Non-pigmented ciliary epithelial cell (primary cell): ENCODE data around the gene TMEM217.

Source experiments
- DNase-seq: peaks from one replicate; pipeline ENCODE4 v3.0.0-alpha.2; 2010; ENCODE audit warnings: low read depth

Gene TMEM217

GRCh38 chr6:37180075-37180474 lies 77.9 kb downstream of the TMEM217 start:
- DNase-seq: no peak

- DNase-seq: no peak
These were observed 79.9 kb downstream of the TMEM217 start for GRCh38 chr6:37177935-37178517.

DNA sequence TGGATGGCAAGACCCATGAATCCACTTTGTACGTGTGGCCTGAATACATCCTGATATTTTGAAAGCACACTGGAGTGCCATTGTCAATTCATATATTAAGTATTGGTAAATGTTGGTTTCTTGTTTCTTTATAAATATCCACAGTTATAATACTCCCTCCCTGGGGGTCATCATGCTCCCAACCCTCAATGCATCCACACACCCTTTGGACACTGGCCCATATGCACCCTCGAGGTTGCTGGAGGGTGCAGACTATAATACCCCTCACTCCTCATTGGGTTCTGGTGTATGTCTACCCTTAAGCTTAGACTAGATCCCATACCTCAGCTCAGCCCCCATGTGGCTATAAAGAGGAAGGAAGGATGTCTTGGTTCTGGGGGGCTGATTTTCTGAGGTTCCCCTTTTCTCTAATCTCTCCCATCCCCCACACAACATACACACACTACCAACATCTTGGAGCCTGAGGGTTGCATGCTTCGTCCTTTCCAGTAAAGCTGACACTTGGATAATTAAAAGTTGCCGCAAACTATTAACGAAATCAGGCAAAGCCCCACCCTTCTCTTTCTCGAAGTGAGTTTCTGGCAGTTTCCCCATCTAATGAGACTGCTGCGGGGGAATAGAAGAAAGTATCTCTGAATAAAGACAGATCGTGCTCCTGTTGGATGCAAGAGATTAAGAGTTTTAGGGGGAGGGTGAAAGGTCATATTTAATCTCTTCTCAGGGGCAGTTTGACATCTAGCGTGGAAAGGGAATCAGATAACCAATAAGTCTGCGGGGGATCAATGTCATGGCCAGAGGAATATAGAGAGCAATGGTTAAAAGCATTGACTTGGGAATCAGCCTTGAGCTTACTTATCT lies 80.6 kb downstream of the TMEM217 start:
- DNase-seq: no peak

GRCh38 chr6:37176268-37177076 lies 81.5 kb downstream of the TMEM217 start:
- no peak for DNase-seq

DNA sequence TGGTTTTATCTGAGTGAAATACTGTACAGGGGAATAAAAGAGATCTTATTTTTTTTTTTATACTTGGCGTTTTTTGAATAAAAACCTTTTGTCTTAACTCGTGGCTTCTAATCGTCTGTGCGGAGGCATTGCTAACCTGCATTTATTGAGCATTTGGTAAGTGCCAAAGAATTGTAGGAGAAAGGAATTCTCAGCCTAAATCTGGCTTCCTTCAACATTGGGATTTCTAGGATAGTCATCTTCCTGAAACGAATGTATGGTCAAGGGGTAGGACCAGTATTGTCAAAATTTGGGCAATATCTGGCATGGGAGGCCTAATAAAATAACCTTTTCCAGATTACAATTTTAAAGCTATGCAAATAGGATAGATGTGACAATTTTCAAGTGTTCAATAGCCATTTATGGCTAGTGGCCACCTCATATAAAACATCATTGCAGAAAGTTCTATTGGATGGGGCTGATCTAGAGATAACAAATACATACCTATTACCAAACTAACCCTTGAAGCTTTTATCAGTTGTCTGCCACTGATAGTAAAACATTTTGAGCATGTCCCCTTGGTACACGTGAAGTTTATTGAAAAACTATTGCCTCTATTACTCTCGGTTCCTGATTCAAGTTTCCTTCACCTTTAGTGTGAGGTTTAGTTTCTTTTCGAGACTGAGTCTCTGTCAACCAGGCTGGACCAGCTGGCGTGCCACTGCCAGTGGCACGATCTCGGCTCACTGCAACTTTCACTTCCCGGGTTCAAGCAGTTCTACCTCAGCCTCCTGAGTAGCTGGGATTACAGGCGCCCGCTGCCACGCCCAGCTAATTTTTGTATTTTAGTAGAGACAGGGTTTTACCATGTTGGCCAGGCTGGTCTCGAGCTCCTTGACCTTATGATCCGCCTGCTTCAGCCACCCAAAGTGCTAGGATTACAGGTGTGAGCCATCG lies 82.3 kb downstream of the TMEM217 start:
- no peak for DNase-seq

DNA sequence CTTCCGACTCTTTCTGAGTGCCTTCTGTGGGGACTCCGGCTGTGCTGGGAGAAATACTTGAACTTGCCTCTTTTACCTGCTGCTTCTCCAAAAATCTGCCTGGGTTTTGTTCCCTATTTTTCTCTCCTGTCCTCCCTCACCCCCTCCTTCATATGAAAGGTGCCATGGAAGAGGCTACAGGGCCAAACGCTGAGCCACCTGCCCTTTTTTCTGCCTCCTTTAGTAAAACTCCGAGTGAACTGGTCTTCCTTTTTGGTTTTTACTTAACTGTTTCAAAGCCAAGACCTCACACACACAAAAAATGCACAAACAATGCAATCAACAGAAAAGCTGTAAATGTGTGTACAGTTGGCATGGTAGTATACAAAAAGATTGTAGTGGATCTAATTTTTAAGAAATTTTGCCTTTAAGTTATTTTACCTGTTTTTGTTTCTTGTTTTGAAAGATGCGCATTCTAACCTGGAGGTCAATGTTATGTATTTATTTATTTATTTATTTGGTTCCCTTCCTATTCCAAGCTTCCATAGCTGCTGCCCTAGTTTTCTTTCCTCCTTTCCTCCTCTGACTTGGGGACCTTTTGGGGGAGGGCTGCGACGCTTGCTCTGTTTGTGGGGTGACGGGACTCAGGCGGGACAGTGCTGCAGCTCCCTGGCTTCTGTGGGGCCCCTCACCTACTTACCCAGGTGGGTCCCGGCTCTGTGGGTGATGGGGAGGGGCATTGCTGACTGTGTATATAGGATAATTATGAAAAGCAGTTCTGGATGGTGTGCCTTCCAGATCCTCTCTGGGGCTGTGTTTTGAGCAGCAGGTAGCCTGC lies 83.2 kb downstream of the TMEM217 start:
- DNase-seq: no peak

GRCh38 chr6:37174196-37174514 lies 83.8 kb downstream of the TMEM217 start:
- DNase-seq: no peak

DNA sequence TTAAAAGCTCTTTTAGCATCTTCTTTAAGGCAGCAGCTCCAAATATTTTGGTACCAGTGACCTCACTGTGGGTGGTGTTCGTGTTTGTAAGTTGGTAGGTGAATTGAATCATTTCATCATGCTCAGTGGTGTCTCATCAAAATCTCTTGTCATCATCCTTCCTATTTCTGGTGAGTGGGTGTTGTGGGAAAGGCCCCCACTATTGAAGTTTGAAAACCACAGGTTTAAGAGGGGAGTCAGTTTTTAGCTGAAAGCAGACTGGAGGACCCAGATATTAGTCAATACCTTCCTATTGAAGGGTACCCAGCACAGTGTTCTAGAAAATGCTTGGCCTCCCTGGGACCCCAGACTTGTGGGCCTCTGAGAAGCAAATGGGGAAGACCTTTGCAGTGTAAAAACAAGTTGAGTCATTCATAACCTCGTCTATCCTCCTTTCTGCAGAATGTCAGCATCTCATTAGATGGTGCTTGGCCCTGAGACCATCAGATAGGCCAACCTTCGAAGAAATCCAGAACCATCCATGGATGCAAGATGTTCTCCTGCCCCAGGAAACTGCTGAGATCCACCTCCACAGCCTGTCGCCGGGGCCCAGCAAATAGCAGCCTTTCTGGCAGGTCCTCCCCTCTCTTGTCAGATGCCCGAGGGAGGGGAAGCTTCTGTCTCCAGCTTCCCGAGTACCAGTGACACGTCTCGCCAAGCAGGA lies 84.3 kb downstream of the TMEM217 start:
- no peak for DNase-seq

DNA sequence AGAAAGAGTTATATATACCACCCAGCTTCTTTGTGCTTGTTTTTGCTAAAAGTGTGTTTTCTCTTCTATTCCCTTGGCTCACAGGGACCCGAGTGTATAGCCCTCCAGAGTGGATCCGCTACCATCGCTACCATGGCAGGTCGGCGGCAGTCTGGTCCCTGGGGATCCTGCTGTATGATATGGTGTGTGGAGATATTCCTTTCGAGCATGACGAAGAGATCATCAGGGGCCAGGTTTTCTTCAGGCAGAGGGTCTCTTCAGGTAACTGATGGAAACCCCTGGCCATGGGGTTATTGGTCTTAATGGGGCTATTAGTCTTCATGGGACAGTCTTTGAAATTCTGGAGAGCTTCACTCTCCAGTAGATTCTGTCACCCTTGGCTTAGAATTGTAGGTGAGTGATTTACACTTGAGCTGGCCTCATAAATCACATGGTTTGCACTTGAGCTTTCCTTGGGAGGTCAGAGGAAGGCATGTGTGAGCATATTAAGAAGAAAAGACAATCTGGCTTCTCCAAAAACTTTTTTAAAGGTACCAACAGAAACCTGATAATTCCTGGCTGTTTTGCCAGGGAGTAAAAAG lies 84.9 kb downstream of the TMEM217 start:
- no peak for DNase-seq

- peak; percentile 73 for DNase-seq
These were observed 85.8 kb downstream of the TMEM217 start for GRCh38 chr6:37171970-37172812.

GRCh38 chr6:37171201-37171969 lies 86.6 kb downstream of the TMEM217 start:
- DNase-seq: no peak

DNA sequence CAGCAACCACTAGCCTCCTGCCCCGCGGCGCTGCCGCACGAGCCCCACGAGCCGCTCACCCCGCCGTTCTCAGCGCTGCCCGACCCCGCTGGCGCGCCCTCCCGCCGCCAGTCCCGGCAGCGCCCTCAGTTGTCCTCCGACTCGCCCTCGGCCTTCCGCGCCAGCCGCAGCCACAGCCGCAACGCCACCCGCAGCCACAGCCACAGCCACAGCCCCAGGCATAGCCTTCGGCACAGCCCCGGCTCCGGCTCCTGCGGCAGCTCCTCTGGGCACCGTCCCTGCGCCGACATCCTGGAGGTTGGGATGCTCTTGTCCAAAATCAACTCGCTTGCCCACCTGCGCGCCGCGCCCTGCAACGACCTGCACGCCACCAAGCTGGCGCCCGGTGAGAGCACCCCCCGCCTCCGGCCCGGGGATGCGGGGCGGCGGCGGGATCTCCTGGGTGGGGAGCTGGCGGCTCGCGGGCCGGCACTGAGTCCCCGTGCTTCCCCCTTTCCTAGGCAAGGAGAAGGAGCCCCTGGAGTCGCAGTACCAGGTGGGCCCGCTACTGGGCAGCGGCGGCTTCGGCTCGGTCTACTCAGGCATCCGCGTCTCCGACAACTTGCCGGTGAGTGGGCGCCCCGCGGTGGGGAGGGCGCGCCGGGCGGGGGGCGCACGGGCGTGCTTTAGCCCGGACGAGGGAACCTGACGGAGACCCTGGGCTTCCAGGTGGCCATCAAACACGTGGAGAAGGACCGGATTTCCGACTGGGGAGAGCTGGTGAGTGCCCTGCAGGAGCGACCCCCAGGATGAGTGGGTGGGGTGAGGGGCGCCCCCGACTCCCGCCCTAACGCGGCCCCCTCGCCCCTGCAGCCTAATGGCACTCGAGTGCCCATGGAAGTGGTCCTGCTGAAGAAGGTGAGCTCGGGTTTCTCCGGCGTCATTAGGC lies 87.4 kb downstream of the TMEM217 start:
- no peak for DNase-seq

- peak; percentile 76 for DNase-seq
These were observed 88.3 kb downstream of the TMEM217 start, which contains the start of gene PIM1 for GRCh38 chr6:37169496-37170272. PIM1 (plus strand) TSS chr6:37170152; CDS start chr6:37170576, 424 bp downstream.

- no peak for DNase-seq
These were observed 89.0 kb downstream of the TMEM217 start for GRCh38 chr6:37168811-37169495.

- no peak for DNase-seq
These were observed 89.7 kb downstream of the TMEM217 start for GRCh38 chr6:37168163-37168758.
